ENCODE measurements around the gene OTOG.

DNA sequence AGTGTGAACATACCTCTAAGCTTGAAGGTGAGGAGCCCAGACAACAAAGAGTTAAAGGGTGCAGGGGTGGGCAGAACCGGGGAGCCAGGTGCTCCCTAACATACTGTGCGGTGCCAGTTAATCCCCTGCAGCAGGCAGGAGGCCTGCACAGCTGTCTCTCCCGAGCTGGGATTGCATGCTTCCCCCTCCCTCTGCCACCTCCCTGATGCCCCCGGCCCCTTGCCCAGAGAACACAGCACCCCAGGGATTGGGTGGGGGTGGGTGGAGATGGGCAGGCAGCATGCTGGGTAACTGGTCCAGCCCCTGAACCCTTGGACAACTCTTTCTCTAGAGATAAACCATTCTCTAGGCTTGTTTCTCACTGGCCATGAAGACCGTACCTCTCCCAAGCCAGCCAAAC lies 104.6 kb downstream of the OTOG start:
- TF ChIP-seq, protein P1, sequence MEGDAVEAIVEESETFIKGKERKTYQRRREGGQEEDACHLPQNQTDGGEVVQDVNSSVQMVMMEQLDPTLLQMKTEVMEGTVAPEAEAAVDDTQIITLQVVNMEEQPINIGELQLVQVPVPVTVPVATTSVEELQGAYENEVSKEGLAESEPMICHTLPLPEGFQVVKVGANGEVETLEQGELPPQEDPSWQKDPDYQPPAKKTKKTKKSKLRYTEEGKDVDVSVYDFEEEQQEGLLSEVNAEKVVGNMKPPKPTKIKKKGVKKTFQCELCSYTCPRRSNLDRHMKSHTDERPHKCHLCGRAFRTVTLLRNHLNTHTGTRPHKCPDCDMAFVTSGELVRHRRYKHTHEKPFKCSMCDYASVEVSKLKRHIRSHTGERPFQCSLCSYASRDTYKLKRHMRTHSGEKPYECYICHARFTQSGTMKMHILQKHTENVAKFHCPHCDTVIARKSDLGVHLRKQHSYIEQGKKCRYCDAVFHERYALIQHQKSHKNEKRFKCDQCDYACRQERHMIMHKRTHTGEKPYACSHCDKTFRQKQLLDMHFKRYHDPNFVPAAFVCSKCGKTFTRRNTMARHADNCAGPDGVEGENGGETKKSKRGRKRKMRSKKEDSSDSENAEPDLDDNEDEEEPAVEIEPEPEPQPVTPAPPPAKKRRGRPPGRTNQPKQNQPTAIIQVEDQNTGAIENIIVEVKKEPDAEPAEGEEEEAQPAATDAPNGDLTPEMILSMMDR (IDR thresholded peaks at IDR 0.05; ENCODE audit: insufficient read depth, low read length): no peak
- TF ChIP-seq, protein P2, sequence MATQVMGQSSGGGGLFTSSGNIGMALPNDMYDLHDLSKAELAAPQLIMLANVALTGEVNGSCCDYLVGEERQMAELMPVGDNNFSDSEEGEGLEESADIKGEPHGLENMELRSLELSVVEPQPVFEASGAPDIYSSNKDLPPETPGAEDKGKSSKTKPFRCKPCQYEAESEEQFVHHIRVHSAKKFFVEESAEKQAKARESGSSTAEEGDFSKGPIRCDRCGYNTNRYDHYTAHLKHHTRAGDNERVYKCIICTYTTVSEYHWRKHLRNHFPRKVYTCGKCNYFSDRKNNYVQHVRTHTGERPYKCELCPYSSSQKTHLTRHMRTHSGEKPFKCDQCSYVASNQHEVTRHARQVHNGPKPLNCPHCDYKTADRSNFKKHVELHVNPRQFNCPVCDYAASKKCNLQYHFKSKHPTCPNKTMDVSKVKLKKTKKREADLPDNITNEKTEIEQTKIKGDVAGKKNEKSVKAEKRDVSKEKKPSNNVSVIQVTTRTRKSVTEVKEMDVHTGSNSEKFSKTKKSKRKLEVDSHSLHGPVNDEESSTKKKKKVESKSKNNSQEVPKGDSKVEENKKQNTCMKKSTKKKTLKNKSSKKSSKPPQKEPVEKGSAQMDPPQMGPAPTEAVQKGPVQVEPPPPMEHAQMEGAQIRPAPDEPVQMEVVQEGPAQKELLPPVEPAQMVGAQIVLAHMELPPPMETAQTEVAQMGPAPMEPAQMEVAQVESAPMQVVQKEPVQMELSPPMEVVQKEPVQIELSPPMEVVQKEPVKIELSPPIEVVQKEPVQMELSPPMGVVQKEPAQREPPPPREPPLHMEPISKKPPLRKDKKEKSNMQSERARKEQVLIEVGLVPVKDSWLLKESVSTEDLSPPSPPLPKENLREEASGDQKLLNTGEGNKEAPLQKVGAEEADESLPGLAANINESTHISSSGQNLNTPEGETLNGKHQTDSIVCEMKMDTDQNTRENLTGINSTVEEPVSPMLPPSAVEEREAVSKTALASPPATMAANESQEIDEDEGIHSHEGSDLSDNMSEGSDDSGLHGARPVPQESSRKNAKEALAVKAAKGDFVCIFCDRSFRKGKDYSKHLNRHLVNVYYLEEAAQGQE (IDR thresholded peaks at IDR 0.05; ENCODE audit: insufficient replicate concordance, low read depth): no peak

Measured in HL-60 (cell line).